T-helper 17 cell (primary cell): ENCODE results near the gene STK17A. TPM values are rescaled to one million over a fixed set of nuclear protein-coding genes. Genes with fewer than 3 reads are reported as not detected.
A peak's percentile ranks its signal among the peaks of the same experiment; 100 is the strongest.

ENCODE experiments used
- ATAC-seq: fragments of 150-1000 bp; cut with Tn5 transposase; 2 replicates; pipeline ENCODE4 v1.10.0; 2021; ENCODE audit warnings: mild to moderate bottlenecking, moderate library complexity
- DNase-seq, 3 donors: peaks; one replicate each; pipeline versions ENCODE4 v3.0.0 to v3.0.0-alpha.2; 2020 to 2021
- H3K9me3 ChIP-seq: one replicate; pipeline ENCODE4 v1.7.0; 2013; ENCODE audit warnings: low read length, mild to moderate bottlenecking; ENCODE audit not compliant: control insufficient read depth, poor library complexity, severe bottlenecking
- H3K27ac Mint-ChIP-seq: one replicate; pipeline ENCODE4 v1.8.0; 2022; ENCODE audit warnings: mild to moderate bottlenecking, moderate library complexity, mixed read lengths
- H3K27me3 Mint-ChIP-seq: one replicate; pipeline ENCODE4 v1.8.0; 2022; ENCODE audit warnings: mixed read lengths
- H3K36me3 Mint-ChIP-seq: one replicate; pipeline ENCODE4 v1.8.0; 2022; ENCODE audit warnings: low read depth, mixed read lengths
- H3K4me1 Mint-ChIP-seq: one replicate; pipeline ENCODE4 v1.8.0; 2022; ENCODE audit warnings: mild to moderate bottlenecking, mixed read lengths
- H3K4me3 Mint-ChIP-seq: one replicate; pipeline ENCODE4 v1.8.0; 2022; ENCODE audit warnings: mild to moderate bottlenecking, moderate library complexity, mixed read lengths
- total RNA-seq, 4 donors: library from RNA in 2 of 4; stranded (reverse) in 2 of 4; gene quantifications; one replicate each; pipeline ENCODE4 v1.2.3 and lab custom pipeline; 2022 to 2026

STK17A gene
- total RNA-seq, 2 donors from 2014 or later: 107 to 124 TPM

DNA sequence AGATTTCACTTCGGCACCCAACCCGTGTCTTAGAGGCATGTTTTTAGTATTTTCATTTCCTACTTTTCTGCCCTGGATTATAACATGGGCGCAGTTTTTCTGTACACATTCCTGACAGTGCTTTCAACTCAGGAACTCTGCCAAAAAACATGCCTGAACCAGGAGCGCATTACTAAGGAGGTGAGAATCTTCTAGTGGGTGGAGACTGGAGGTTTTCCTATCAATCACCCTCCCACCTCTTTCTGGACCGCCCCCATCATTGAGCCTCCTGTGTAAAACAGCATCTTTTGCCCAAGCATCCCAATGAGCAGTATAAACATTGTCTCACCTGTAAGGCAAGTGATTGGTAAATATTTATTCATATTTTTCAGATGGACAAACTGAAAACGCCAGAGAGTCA, 53.2 kb downstream of the STK17A start:
- DNase-seq (no peak), ATAC-seq (no peak)
- Mint-ChIP-seq H3K27ac (peak overlapping the region; percentile 94), H3K4me1 (peaks cover 39% of the 10 kb centered on the region), H3K4me3 (no peak overlapping the region), H3K36me3 (peaks cover 14% of the 10 kb centered on the region), H3K27me3 (no peaks in the 10 kb centered on the region)
- no peaks in the 10 kb centered on the region for H3K9me3 ChIP-seq

DNA sequence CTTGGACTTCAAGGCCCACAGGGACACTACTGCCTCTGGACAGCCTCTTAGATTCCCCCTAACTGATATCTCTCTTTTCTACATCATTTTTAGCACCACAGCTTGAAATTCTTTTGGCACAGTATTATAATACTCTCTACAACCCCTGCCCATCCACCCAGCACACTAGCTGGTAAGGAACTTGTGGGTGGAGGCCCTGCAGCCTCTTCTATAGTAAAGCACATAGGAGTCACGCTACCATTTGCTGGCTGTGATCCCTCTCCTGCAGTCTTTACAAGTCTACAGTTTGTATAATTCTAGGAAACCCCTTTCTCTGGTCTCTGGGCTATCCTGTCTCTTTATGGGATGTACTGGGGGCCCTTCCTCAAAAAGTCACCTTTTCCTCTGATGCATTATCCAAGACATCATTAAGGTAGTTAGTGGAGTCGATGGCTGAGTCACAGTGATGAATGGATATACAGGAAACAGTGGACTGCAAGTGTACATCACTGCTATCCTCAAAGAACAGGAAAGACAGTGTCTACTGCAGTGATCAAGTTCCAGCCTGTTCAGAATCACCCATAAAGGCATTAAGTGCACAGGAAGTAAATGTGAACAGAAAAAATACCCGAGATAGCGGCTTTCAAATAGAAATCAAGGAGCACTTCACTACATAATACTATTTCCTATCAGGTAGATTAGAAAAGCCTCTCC, 54.4 kb downstream of the STK17A start:
- DNase-seq (no peak), ATAC-seq (peak; percentile 65)
- H3K4me1 Mint-ChIP-seq: peaks cover 35% of the 10 kb centered on the region
- H3K27ac Mint-ChIP-seq: peak overlapping the region; percentile 94
- H3K36me3 Mint-ChIP-seq: peaks cover 11% of the 10 kb centered on the region
- no peaks in the 10 kb centered on the region for H3K27me3 Mint-ChIP-seq
- no peaks in the 10 kb centered on the region for H3K9me3 ChIP-seq
- peak overlapping the region; percentile 45 for H3K4me3 Mint-ChIP-seq

DNA sequence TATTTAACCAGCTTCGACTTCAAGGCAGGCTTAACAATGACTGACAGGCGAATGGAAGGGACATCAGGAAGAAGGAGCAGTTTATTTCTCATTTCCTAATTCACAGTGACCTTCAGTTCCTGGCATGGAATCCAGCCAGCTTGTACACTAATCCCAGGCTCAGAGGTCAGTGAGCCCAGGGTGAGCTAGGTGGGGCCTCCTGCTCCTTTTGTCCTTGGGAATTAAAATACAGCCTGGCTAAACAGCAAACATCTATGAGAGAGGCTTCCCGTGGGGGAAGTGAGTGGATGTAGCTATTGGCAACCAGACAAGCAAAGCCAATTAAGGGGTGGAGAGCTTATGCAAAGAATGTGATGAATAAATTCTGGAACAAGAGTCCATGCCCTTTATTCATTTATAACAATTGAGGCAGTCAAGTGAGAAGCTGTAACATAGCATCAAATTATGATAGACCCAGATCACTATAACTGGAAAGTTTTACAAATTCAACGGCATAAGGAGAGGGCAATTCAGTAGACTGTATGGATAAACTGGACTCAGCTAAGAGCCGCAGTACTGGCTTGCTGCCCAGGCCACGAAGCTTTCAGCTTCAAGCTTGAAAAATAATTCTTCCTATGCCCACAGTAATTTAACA, 57.1 kb downstream of the STK17A start:
- Mint-ChIP-seq H3K4me3 (peak overlapping the region; percentile 12), H3K27me3 (no peaks in the 10 kb centered on the region), H3K4me1 (peaks cover 44% of the 10 kb centered on the region), H3K27ac (peak overlapping the region; percentile 94), H3K36me3 (peaks cover 11% of the 10 kb centered on the region)
- no peaks in the 10 kb centered on the region for H3K9me3 ChIP-seq
- ATAC-seq (no peak), DNase-seq (no peak)

DNA sequence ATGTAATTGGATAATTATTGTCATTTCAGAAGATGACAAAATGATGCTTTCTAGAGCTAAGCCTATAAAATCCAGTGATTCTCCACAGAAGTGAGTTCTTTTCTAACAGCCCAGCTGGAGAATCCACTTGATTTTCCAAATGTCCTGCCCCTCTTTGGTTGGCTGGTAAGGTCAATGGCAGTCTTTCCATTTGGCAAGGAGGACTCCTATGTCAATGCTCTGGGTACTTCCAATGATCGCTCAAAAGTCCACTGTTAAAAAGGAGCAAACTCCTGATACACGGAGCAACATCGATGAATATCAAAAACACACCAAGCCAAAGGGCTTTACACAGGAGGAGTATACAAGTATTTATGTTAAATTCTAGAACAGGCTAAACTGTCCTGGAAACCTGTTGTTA, 57.8 kb downstream of the STK17A start:
- ATAC-seq: no peak
- no peak for DNase-seq
- peak overlapping the region; percentile 94 for H3K27ac Mint-ChIP-seq
- H3K36me3 Mint-ChIP-seq: peaks cover 11% of the 10 kb centered on the region
- no peaks in the 10 kb centered on the region for H3K27me3 Mint-ChIP-seq
- peaks cover 48% of the 10 kb centered on the region for H3K4me1 Mint-ChIP-seq
- no peak overlapping the region for H3K4me3 Mint-ChIP-seq
- no peaks in the 10 kb centered on the region for H3K9me3 ChIP-seq

DNA sequence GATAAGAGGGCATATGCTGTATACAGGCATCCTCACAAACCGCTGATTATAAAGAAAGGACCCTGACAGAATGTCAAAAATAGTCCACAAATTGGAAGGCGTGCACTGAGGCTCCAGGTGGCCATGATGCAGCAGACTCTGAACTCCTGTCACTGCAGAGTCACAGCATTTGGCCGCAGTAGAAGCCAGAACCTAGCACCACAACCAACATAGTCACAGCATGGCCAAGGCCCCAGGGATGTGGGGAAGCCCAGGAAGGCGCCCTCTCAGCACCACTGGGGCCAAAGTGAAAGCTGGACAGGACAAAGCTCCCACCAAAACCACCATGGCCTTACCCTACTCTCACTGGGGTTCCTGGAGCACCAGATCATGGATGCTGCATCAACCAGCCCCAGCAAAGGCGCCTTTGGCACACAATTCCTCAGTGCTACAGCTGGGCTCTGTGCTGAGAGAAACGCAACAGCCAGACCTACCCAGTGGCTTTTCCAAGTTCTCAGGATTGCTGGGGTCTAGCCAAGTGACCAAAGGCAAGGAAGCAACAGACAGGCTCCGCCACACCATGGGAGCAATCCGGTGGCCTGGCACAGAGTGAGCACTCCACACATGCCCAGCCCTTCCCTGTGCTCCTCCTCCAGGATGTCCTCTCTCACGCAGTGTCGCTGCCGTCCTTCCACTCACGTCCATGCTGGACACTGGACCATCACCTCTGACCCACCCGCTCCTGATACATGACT, 60.2 kb downstream of the STK17A start:
- peak overlapping the region; percentile 94 for H3K27ac Mint-ChIP-seq

DNA sequence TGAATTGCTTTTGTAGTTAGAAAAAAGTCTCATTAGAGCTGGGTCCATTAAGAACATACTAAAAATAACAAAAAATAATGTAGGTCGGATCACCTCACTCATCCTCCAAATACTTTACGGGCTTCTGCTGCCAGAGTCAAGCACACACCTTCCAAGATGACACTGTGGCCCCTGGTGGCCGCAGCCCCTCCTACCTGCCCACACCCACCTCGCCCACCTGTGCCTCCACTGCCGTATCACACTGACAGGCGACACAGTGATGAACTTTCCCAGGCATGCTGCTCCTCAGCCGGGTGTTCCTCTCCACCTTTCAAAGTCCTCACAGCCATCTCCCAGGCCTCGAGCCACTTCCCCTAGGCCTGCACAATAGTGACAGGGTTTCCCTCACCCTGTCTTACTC, 60.9 kb downstream of the STK17A start:
- Mint-ChIP-seq H3K27ac (peak overlapping the region; percentile 94), H3K36me3 (peaks cover 5% of the 10 kb centered on the region), H3K4me1 (peaks cover 57% of the 10 kb centered on the region), H3K27me3 (no peaks in the 10 kb centered on the region), H3K4me3 (peak overlapping the region; percentile 46)
- no peak for ATAC-seq
- no peaks in the 10 kb centered on the region for H3K9me3 ChIP-seq
- no peak for DNase-seq

More for the DNA sequence above, 60.2 kb downstream of the STK17A start:
- ATAC-seq (no peak), DNase-seq (no peak)
- Mint-ChIP-seq H3K27me3 (no peaks in the 10 kb centered on the region), H3K36me3 (peaks cover 5% of the 10 kb centered on the region), H3K4me1 (peaks cover 51% of the 10 kb centered on the region), H3K4me3 (peak overlapping the region; percentile 46)
- H3K9me3 ChIP-seq: no peaks in the 10 kb centered on the region

DNA sequence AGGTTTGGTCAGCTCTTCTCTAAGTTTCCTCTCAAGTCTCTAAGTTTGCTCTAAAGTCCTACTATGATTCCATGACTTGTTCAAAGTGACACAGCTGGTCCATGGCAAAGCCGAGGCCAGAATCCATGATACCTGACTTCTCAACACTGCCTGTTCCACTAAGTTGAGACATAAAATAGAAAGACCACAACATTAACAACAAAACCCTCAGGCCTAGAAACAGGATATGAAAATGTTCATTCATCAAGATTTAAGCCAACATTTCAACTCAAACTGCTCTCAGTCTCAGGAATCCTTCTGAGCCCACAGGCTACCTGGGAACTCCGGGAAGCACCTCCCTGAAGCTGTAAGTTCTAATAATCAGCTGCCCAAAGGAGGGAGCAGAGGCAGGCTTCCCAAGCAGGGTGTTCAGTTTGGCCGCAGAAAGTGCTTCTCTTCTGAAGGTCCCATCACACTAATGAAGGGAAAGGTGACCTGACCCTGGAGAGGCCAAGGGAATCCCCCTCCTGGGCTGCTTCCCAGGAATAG, 62.9 kb downstream of the STK17A start:
- ATAC-seq (no peak), DNase-seq (no peak)
- no peaks in the 10 kb centered on the region for H3K27me3 Mint-ChIP-seq
- no peaks in the 10 kb centered on the region for H3K9me3 ChIP-seq
- peak overlapping the region; percentile 13 for H3K4me3 Mint-ChIP-seq
- H3K36me3 Mint-ChIP-seq: peaks cover 4% of the 10 kb centered on the region
- peak overlapping the region; percentile 94 for H3K27ac Mint-ChIP-seq
- H3K4me1 Mint-ChIP-seq: peaks cover 72% of the 10 kb centered on the region

DNA sequence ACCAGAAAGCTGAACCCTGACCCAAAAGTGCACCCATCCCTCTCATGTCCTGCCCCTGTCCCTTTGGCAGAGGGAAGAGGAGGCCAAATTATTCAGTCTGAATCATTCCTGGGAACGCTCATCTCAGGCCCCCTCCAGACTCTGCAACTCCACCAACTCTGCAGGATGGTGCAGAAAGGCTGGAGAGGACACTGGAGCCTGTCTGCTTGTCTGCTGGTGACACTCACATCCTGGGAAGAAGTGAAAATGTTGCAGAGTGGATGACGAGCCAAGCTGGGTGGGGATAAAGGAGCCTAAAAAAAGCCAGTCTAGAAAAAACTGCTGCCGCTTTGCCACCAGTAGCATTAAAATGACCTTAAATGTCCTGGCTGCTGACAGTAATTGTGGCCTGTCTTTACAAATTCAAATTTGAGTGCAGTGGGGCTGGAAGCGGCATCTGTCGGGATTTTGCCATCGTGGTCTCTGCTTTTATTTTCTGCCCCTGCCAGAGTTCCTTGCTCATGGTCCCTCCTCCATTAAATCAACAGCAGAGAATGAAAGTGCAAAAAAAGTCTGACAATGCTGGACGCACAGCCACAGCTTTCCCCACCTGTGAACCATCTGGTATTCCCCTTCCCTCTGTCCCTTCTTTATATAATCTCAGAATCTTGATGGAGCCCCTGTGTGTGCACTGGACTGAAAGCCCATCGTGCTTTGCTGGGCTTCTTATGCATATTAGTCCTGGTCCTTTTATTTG, 63.9 kb downstream of the STK17A start:
- Mint-ChIP-seq H3K36me3 (peaks cover 4% of the 10 kb centered on the region), H3K4me1 (peaks cover 76% of the 10 kb centered on the region), H3K27ac (peak overlapping the region; percentile 94), H3K27me3 (no peaks in the 10 kb centered on the region), H3K4me3 (peak overlapping the region; percentile 94)
- H3K9me3 ChIP-seq: no peaks in the 10 kb centered on the region
- ATAC-seq (no peak), DNase-seq (no peak)

DNA sequence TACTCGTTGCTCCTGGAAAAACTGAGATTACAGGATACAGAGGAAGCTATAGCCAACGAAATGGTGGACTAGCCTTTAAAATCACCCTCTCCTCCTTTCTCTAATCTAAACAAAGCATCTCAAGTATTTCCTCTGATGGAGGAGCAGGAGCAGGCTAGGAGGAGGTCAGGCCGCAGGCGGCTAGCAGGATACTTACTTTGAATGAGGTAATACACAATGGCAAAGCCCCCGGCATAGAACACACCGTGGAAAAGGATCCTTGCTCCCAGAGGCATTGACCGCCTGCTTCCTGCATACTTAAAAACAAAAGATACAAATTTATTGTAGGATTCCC, 64.4 kb downstream of the STK17A start:
- H3K9me3 ChIP-seq: no peaks in the 10 kb centered on the region
- ATAC-seq: no peak
- Mint-ChIP-seq H3K4me1 (peaks cover 78% of the 10 kb centered on the region), H3K4me3 (peak overlapping the region; percentile 94), H3K27ac (peak overlapping the region; percentile 94), H3K36me3 (peaks cover 4% of the 10 kb centered on the region), H3K27me3 (no peaks in the 10 kb centered on the region)
- DNase-seq: no peak

DNA sequence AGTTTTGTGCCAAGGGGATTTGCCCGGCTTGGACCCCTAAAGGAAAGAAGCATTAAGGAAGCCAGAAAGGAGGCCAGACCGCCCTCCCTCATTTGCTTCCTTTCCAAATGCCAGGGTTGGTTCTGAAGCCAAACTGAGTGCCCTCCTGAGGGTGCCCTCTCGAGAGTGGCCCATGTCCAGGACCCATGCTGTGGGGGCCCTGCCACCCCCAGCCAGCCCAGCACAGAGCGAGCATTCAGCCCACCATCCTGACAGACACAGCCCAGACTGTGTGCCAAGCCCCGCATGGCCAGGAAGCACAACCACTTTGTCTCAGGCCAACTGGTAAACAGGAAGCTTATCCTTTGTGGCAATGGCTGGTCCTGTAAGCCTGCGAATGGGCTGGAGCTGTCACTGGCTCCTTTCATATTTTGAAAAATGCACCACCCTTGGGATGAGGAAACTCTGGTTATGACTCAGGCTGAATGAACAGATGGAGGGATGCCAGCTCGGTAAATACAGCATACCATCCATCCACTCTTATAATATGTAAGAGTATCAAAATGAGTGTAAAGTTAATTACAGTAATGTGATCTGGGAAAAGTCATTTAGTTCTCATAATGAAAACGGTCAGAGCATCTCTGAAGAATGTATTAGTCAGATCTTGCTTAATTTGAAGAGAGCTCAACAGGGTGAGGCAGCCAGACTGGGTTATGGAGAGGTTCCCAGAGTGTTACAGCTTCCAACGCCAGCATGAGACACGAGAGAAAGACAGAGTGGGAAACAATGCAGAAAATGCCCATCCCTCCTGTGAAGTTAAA, 65.0 kb downstream of the STK17A start:
- Mint-ChIP-seq H3K27ac (peak overlapping the region; percentile 94), H3K4me1 (peaks cover 79% of the 10 kb centered on the region), H3K36me3 (peaks cover 4% of the 10 kb centered on the region), H3K4me3 (peak overlapping the region; percentile 94), H3K27me3 (no peaks in the 10 kb centered on the region)
- DNase-seq (no peak), ATAC-seq (peak; percentile 3)
- no peaks in the 10 kb centered on the region for H3K9me3 ChIP-seq

DNA sequence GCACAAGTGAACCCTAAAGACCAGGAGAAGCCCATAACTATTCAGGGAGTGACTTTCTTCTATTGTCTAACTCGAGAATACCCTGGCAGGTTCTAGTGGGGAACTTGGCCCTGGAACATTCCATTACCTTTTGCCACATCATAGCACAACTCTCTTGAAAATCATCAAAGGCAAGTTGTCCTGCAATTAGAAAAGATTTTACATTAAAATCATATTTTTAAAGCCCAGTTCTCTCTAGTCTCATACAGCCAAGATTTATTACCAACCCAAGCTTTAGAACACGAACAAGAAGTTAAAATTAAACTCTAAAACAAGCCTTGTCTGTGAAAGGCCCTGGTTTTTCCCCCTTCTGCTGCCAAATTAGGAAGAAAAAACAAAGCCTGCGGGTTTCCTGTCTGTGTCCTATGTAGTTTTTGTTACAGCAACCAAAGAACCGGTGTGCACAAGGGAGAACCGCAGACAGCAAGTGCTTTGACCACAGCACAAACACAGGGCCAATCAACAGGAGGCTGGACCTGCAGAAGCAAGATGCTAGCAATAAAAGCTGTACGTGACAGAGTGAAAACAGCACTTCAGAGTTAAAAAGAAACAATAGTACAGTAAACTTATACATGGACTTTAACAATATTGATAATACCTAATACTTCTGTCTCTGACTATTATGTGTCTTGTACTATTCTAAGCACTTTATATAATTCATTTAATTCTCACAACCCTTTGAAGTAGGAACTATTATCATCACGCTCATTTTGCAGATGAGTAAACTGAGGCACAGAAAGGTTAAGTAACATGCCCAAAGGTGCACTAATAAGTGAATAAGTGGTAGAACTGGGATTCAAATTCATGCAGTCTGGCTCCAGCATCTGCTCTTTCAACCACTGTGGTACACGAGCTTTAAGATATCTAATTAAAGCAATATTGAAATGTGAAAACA, 65.8 kb downstream of the STK17A start:
- ATAC-seq: peak; percentile 77
- peak overlapping the region; percentile 94 for H3K4me3 Mint-ChIP-seq
- H3K4me1 Mint-ChIP-seq: peaks cover 75% of the 10 kb centered on the region
- H3K27ac Mint-ChIP-seq: peak overlapping the region; percentile 94
- H3K9me3 ChIP-seq: no peaks in the 10 kb centered on the region
- DNase-seq: peak; percentile 31 to 67 (median 53)
- H3K27me3 Mint-ChIP-seq: no peaks in the 10 kb centered on the region
- H3K36me3 Mint-ChIP-seq: peaks cover under 1% of the 10 kb centered on the region
